ENCODE data around the gene PALLD. TPM values are rescaled to one million over a fixed set of nuclear protein-coding genes. Genes with fewer than 3 reads are reported as not detected.

Gene PALLD
- total RNA-seq, 1 experiment from 2014 or later = 23.7 TPM

DNA sequence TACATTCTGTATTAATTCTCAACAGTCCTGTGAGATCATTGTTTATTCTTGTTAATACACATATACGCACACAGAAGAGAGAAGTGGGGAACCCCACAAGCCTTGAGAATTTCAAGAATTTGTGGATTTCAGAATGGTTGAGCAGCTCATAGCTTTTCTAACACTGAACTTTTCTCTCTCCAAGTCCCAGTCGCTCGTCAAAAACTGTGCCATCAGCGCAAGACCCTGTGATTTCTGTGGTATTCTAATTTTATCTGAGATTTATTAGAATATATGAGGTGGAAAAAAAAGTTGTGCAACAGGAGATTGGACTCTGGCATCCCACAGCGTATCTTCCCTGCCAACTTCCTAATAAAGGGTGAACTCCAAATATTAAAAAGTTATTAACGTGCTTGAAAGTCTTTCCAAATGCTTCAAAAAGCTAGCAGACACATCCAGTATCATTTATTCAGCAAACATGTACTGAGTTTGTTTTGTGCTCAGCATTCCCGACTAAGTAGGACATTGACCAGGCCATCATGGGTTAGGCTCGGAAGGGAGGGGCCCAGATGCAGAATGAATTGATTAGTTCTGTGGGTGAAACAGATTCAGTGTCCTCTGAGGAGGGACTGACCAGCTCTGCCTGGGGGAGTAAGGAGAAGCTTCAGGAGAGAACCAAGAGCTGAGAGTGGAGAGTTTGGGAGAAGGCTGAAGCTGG lies 347.6 kb downstream of the PALLD start (continued):
- TF ChIP-seq, protein P1, sequence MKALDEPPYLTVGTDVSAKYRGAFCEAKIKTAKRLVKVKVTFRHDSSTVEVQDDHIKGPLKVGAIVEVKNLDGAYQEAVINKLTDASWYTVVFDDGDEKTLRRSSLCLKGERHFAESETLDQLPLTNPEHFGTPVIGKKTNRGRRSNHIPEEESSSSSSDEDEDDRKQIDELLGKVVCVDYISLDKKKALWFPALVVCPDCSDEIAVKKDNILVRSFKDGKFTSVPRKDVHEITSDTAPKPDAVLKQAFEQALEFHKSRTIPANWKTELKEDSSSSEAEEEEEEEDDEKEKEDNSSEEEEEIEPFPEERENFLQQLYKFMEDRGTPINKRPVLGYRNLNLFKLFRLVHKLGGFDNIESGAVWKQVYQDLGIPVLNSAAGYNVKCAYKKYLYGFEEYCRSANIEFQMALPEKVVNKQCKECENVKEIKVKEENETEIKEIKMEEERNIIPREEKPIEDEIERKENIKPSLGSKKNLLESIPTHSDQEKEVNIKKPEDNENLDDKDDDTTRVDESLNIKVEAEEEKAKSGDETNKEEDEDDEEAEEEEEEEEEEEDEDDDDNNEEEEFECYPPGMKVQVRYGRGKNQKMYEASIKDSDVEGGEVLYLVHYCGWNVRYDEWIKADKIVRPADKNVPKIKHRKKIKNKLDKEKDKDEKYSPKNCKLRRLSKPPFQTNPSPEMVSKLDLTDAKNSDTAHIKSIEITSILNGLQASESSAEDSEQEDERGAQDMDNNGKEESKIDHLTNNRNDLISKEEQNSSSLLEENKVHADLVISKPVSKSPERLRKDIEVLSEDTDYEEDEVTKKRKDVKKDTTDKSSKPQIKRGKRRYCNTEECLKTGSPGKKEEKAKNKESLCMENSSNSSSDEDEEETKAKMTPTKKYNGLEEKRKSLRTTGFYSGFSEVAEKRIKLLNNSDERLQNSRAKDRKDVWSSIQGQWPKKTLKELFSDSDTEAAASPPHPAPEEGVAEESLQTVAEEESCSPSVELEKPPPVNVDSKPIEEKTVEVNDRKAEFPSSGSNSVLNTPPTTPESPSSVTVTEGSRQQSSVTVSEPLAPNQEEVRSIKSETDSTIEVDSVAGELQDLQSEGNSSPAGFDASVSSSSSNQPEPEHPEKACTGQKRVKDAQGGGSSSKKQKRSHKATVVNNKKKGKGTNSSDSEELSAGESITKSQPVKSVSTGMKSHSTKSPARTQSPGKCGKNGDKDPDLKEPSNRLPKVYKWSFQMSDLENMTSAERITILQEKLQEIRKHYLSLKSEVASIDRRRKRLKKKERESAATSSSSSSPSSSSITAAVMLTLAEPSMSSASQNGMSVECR (CRISPR knock-in tag; IDR thresholded peaks at IDR 0.05; ENCODE audit: borderline replicate concordance) = no peak
- TF ChIP-seq IRF2 (CRISPR knock-in tag; IDR thresholded peaks at IDR 0.05; ENCODE audit: borderline replicate concordance, low read depth) (no peak), ZNF263 (CRISPR knock-in tag; IDR thresholded peaks at IDR 0.05; ENCODE audit: low read depth) (no peak), TCF7 (CRISPR knock-in tag; IDR thresholded peaks at IDR 0.05; ENCODE audit: low read depth) (no peak)

DNA sequence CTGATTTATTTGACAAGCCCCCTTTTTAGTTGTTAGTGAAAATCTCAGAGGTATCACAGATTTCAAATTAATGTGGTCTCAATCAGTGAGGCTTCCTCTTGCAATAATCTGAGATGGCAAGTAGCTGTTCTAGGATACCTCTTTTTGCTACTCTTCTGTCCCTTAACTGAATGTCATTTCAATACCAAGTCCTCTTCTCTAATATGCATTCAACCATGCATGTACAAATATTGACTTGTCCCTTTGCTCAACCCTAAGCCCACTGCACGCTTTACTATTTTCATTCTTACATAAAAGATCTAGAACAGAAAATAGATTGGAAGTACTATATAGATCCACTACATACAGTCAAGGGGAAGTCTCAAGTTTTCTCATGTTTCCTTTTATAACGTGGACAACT lies 349.0 kb downstream of the PALLD start:
- TF ChIP-seq PRRX2 (CRISPR knock-in tag; IDR thresholded peaks at IDR 0.05) = no peak
- Mint-ChIP-seq H3K27ac (no peak overlapping the region), H3K36me3 (no peaks in the 10 kb centered on the region), H3K4me1 (peaks cover 93% of the 10 kb centered on the region), H3K27me3 (ENCODE audit: low read depth) (no peaks in the 10 kb centered on the region), H3K4me3 (no peak overlapping the region), H3K9me3 (no peaks in the 10 kb centered on the region)
- no peak for ATAC-seq
- POLR2A ChIA-PET = no interaction called here
- CTCF ChIA-PET = interaction anchor here (1.2 to 1.5 kb wide), 3 partner anchors 12 to 19 kb away, joined by 4 to 5 read pairs (median 4); no protein-coding TSS in a partner anchor
- no peak for DNase-seq (ENCODE audit: low spot score)

DNA sequence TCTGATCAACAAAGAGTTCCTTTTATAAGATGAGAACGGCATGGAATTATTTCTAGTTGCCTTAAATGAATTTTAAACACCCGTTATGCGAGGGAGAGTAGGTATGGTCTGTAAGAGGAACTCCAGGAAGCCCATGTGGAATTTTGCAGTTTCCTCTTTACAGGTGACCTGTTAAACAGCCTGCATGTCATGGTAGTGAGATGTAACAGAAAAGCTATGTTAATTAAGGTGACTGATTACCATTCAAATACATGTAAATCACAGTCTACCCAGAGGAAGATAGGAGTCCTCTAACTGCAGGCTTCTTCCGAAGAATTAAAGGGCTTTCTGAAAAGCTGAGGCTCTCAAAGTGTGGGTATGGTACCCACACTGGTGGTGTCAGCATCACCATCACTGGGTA lies 349.6 kb downstream of the PALLD start:
- CTCF ChIA-PET = interaction anchor here (0.7 to 1.5 kb wide), 5 partner anchors 10 to 75 kb away, joined by 3 to 5 read pairs (median 4); no protein-coding TSS in a partner anchor
- Mint-ChIP-seq H3K27ac (no peak overlapping the region), H3K36me3 (no peaks in the 10 kb centered on the region), H3K9me3 (no peaks in the 10 kb centered on the region), H3K27me3 (ENCODE audit: low read depth) (no peaks in the 10 kb centered on the region), H3K4me1 (peaks cover 91% of the 10 kb centered on the region), H3K4me3 (no peak overlapping the region)
- ATAC-seq = peak; percentile 75
- DNase-seq (ENCODE audit: low spot score) = no peak
- POLR2A ChIA-PET = interaction anchor here (0.6 to 1.0 kb wide), 2 partner anchors 15 to 164 kb away, joined by 4 to 5 read pairs; partner anchors contain the start of gene CBR4
- TF ChIP-seq GRHL2 (CRISPR knock-in tag; IDR thresholded peaks at IDR 0.05; ENCODE audit: insufficient replicate concordance, severe bottlenecking) = no peak
- no peak for TF ChIP-seq TEAD1 (CRISPR knock-in tag; IDR thresholded peaks at IDR 0.05)
- TF ChIP-seq, protein P2, sequence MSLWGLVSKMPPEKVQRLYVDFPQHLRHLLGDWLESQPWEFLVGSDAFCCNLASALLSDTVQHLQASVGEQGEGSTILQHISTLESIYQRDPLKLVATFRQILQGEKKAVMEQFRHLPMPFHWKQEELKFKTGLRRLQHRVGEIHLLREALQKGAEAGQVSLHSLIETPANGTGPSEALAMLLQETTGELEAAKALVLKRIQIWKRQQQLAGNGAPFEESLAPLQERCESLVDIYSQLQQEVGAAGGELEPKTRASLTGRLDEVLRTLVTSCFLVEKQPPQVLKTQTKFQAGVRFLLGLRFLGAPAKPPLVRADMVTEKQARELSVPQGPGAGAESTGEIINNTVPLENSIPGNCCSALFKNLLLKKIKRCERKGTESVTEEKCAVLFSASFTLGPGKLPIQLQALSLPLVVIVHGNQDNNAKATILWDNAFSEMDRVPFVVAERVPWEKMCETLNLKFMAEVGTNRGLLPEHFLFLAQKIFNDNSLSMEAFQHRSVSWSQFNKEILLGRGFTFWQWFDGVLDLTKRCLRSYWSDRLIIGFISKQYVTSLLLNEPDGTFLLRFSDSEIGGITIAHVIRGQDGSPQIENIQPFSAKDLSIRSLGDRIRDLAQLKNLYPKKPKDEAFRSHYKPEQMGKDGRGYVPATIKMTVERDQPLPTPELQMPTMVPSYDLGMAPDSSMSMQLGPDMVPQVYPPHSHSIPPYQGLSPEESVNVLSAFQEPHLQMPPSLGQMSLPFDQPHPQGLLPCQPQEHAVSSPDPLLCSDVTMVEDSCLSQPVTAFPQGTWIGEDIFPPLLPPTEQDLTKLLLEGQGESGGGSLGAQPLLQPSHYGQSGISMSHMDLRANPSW (CRISPR knock-in tag; conservative IDR thresholded peaks at IDR 0.05; ENCODE audit: low read depth) = no peak
- TF ChIP-seq TEAD4 (CRISPR knock-in tag; IDR thresholded peaks at IDR 0.05) = no peak
- TF ChIP-seq NFE2L1 (CRISPR knock-in tag; IDR thresholded peaks at IDR 0.05) = no peak
- TF ChIP-seq RELA (CRISPR knock-in tag; IDR thresholded peaks at IDR 0.05; ENCODE audit: borderline replicate concordance) = no peak
- TF ChIP-seq, protein P3, sequence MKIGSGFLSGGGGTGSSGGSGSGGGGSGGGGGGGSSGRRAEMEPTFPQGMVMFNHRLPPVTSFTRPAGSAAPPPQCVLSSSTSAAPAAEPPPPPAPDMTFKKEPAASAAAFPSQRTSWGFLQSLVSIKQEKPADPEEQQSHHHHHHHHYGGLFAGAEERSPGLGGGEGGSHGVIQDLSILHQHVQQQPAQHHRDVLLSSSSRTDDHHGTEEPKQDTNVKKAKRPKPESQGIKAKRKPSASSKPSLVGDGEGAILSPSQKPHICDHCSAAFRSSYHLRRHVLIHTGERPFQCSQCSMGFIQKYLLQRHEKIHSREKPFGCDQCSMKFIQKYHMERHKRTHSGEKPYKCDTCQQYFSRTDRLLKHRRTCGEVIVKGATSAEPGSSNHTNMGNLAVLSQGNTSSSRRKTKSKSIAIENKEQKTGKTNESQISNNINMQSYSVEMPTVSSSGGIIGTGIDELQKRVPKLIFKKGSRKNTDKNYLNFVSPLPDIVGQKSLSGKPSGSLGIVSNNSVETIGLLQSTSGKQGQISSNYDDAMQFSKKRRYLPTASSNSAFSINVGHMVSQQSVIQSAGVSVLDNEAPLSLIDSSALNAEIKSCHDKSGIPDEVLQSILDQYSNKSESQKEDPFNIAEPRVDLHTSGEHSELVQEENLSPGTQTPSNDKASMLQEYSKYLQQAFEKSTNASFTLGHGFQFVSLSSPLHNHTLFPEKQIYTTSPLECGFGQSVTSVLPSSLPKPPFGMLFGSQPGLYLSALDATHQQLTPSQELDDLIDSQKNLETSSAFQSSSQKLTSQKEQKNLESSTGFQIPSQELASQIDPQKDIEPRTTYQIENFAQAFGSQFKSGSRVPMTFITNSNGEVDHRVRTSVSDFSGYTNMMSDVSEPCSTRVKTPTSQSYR (CRISPR knock-in tag; IDR thresholded peaks at IDR 0.05) = no peak
- TF ChIP-seq ZNF416 (CRISPR knock-in tag; IDR thresholded peaks at IDR 0.05) = no peak
- TF ChIP-seq FOXJ3 (CRISPR knock-in tag; IDR thresholded peaks at IDR 0.05; ENCODE audit: borderline replicate concordance) = no peak
- TF ChIP-seq, protein P4, sequence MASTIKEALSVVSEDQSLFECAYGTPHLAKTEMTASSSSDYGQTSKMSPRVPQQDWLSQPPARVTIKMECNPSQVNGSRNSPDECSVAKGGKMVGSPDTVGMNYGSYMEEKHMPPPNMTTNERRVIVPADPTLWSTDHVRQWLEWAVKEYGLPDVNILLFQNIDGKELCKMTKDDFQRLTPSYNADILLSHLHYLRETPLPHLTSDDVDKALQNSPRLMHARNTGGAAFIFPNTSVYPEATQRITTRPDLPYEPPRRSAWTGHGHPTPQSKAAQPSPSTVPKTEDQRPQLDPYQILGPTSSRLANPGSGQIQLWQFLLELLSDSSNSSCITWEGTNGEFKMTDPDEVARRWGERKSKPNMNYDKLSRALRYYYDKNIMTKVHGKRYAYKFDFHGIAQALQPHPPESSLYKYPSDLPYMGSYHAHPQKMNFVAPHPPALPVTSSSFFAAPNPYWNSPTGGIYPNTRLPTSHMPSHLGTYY (CRISPR knock-in tag; IDR thresholded peaks at IDR 0.05) = no peak
- TF ChIP-seq, protein P5, sequence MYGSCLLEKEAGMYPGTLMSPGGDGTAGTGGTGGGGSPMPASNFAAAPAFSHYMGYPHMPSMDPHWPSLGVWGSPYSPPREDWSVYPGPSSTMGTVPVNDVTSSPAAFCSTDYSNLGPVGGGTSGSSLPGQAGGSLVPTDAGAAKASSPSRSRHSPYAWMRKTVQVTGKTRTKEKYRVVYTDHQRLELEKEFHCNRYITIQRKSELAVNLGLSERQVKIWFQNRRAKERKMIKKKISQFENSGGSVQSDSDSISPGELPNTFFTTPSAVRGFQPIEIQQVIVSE (CRISPR knock-in tag; IDR thresholded peaks at IDR 0.05; ENCODE audit: borderline replicate concordance) = no peak
- TF ChIP-seq, protein P6, sequence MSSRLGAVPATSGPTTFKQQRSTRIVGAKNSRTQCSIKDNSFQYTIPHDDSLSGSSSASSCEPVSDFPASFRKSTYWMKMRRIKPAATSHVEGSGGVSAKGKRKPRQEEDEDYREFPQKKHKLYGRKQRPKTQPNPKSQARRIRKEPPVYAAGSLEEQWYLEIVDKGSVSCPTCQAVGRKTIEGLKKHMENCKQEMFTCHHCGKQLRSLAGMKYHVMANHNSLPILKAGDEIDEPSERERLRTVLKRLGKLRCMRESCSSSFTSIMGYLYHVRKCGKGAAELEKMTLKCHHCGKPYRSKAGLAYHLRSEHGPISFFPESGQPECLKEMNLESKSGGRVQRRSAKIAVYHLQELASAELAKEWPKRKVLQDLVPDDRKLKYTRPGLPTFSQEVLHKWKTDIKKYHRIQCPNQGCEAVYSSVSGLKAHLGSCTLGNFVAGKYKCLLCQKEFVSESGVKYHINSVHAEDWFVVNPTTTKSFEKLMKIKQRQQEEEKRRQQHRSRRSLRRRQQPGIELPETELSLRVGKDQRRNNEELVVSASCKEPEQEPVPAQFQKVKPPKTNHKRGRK (CRISPR knock-in tag; IDR thresholded peaks at IDR 0.05; ENCODE audit: borderline replicate concordance) = no peak
- TF ChIP-seq ZNF263 (CRISPR knock-in tag; IDR thresholded peaks at IDR 0.05; ENCODE audit: low read depth) = no peak

All from WTC11 (cell line).